Transverse colon (tissue), 4 donors: ENCODE measurements around the gene GABRG3. TPM values are rescaled to one million over a fixed set of nuclear protein-coding genes. Genes with fewer than 3 reads are reported as not detected.

Experiments used
- DNase-seq: peaks from one replicate; pipeline ENCODE4 v3.0.0-alpha.2; 2019
- H3K27ac ChIP-seq, 4 donors: fragments of 200-600 bp; sonication (generic); 2 replicates each; pipeline ENCODE4 v1.5.1; 2016 to 2018; ENCODE audit warnings: inconsistent platforms in 4 of 4
- H3K27me3 ChIP-seq: fragments of 200-600 bp; sonication (generic); 2 replicates; pipeline ENCODE4 v1.5.1; 2017; ENCODE audit warnings: inconsistent platforms
- H3K36me3 ChIP-seq, 4 donors: fragments of 200-600 bp; sonication (generic); 2 replicates each; pipeline ENCODE4 v1.5.1; 2017 to 2019; ENCODE audit warnings: inconsistent platforms in 4 of 4
- H3K4me1 ChIP-seq, 4 donors: fragments of 200-600 bp; sonication (generic); 2 replicates each; pipeline ENCODE4 v1.5.1; 2017 to 2020; ENCODE audit warnings: inconsistent platforms in 4 of 4
- H3K4me3 ChIP-seq, 4 donors: fragments of 200-600 bp; sonication (generic); 1 replicate in 1 of 4; 2 replicates in 3 of 4; pipeline versions ENCODE4 v1.5.1 to v1.6.1; 2017 to 2019; ENCODE audit warnings: inconsistent platforms in 4 of 4
- H3K9me3 ChIP-seq, 2 donors: fragments of 200-600 bp; sonication (generic); 2 replicates each; pipeline ENCODE4 v1.5.1; 2017 to 2019; ENCODE audit warnings: inconsistent platforms in 2 of 2
- EP300 ChIP-seq: sonication (generic); formaldehyde crosslinking; IDR thresholded peaks from one replicate; pipeline ENCODE4 v1.6.1; 2017; ENCODE audit warnings: antibody characterized with exemption, low read depth
- POLR2A ChIP-seq: fragments of 450-650 bp; IDR thresholded peaks from one replicate; pipeline ENCODE4 v1.6.1; 2016; ENCODE audit warnings: antibody characterized with exemption, mild to moderate bottlenecking, moderate library complexity
- POLR2AphosphoS5 ChIP-seq, 3 donors: sonication (generic); formaldehyde crosslinking; IDR thresholded peaks; one replicate each; pipeline ENCODE4 v1.6.1; 2016; ENCODE audit warnings: antibody characterized with exemption in 3 of 3
- WGBS, 2 donors: methylation state at CpG; one replicate each; pipeline ENCODE4 v1.1.5; 2018; ENCODE audit warnings: low coverage in 1 of 2; 5-methylcytosine and 5-hydroxymethylcytosine counted together
- in situ Hi-C, 4 donors: fragments of 200-750 bp; cut with MboI; loops; one replicate each; pipeline versions ENCODE4 v1.15.0 to v1.15.1; 2017; ENCODE audit warnings: low sequenced_read_pairs in 3 of 4, low pct_ligation_motif_present in 1 of 4, low pct_unique_long_range_greater_than_20kb in 1 of 4
- intact Hi-C: fragments of 100-400 bp; cut with DNase I; formaldehyde crosslinking; loops from one replicate; pipeline ENCODE4 v1.15.1; 2023; ENCODE audit warnings: low total_unique reads
- total RNA-seq, 4 donors: library from RNA; depleted of rRNA; stranded (reverse); fragments of >200 nt; gene quantifications; one replicate each; pipeline ENCODE4 v1.1.0, GENCODE V29; 2016
- TF ChIP-seq, protein P1 (sequence below), 5 experiments: fragments of 200-600 bp in 3 of 5; fragments of 450-650 bp in 2 of 5; sonication (generic) in 3 of 5; IDR thresholded peaks; 1 replicate in 2 of 5; 2 replicates in 3 of 5; pipeline ENCODE4 v1.5.1; 2016 to 2017; ENCODE audit warnings: antibody characterized with exemption in 5 of 5, inconsistent platforms in 3 of 5, mild to moderate bottlenecking in 2 of 5, moderate library complexity in 1 of 5

The GABRG3 gene
- total RNA-seq, 4 donors from 2014 or later: not detected

- in situ Hi-C loops: no loop called here
Observed at GRCh38 chr15:27088584-27089232, 117.7 kb downstream of the GABRG3 start.

DNA sequence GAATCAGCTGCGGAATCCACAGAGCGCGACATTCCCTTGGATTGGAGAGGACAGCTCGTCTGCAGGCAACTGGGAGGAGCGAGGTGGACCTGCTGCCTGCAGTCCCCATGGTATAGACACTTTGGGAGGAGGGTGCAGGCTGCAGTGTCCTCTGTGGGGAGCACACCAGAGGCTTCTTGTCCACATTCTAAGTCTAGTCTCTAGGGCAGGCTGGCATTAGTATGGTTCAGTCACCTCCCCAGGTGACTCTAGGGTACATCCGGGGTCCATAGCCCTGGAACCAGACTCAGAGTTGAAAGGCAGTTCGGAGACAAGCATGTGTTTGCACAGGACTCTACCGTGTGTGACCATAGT lies 118.2 kb downstream of the GABRG3 start:
- H3K27me3 ChIP-seq: no peaks in the 10 kb centered on the region
- intact Hi-C loops: no loop called here
- WGBS, 2 donors: 91 to 100% methylated on average over 1 to 8 of the region's 8 CpGs
- no peaks in the 10 kb centered on the region for H3K4me1 ChIP-seq
- no peaks in the 10 kb centered on the region for H3K36me3 ChIP-seq
- H3K9me3 ChIP-seq: peaks cover 3 to 6% of the 10 kb centered on the region in 2 donors
- no peak overlapping the region for H3K4me3 ChIP-seq
- no peak for DNase-seq
- in situ Hi-C loops: no loop called here
- H3K27ac ChIP-seq: no peak overlapping the region
- no peak for TF ChIP-seq POLR2AphosphoS5 (IDR thresholded peaks at IDR 0.05)
- TF ChIP-seq, protein P1, sequence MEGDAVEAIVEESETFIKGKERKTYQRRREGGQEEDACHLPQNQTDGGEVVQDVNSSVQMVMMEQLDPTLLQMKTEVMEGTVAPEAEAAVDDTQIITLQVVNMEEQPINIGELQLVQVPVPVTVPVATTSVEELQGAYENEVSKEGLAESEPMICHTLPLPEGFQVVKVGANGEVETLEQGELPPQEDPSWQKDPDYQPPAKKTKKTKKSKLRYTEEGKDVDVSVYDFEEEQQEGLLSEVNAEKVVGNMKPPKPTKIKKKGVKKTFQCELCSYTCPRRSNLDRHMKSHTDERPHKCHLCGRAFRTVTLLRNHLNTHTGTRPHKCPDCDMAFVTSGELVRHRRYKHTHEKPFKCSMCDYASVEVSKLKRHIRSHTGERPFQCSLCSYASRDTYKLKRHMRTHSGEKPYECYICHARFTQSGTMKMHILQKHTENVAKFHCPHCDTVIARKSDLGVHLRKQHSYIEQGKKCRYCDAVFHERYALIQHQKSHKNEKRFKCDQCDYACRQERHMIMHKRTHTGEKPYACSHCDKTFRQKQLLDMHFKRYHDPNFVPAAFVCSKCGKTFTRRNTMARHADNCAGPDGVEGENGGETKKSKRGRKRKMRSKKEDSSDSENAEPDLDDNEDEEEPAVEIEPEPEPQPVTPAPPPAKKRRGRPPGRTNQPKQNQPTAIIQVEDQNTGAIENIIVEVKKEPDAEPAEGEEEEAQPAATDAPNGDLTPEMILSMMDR (IDR thresholded peaks at IDR 0.05): no peak

More at GRCh38 chr15:27088584-27089232, 117.7 kb downstream of the GABRG3 start:
- Histone ChIP-seq H3K27ac (no peak overlapping the region), H3K9me3 (peaks cover 3 to 6% of the 10 kb centered on the region in 2 donors), H3K36me3 (no peaks in the 10 kb centered on the region), H3K27me3 (no peaks in the 10 kb centered on the region), H3K4me1 (no peaks in the 10 kb centered on the region), H3K4me3 (no peak overlapping the region)
- no peak for TF ChIP-seq EP300
- no peak for TF ChIP-seq POLR2AphosphoS5 (IDR thresholded peaks at IDR 0.05)
- TF ChIP-seq, protein P1 (IDR thresholded peaks at IDR 0.05): no peak
- TF ChIP-seq POLR2A: no peak
- 91 to 92% methylated on average over 14 to 21 of the region's 21 CpGs for WGBS, 2 donors
- no peak for DNase-seq
- intact Hi-C loops: no loop called here

GRCh38 chr15:27089676-27090075 lies 118.7 kb downstream of the GABRG3 start:
- WGBS, 2 donors: 89 to 92% methylated on average over 3 to 5 of the region's 5 CpGs
- H3K9me3 ChIP-seq: peaks cover 3 to 6% of the 10 kb centered on the region in 2 donors
- in situ Hi-C loops: no loop called here

GRCh38 chr15:27091270-27091940 lies 120.4 kb downstream of the GABRG3 start:
- TF ChIP-seq POLR2A: no peak
- TF ChIP-seq, protein P1 (IDR thresholded peaks at IDR 0.05): no peak
- no peak for TF ChIP-seq POLR2AphosphoS5 (IDR thresholded peaks at IDR 0.05)
- TF ChIP-seq EP300: no peak
- Histone ChIP-seq H3K27me3 (no peaks in the 10 kb centered on the region), H3K9me3 (peaks cover 3 to 6% of the 10 kb centered on the region in 2 donors), H3K27ac (no peak overlapping the region), H3K4me3 (no peak overlapping the region), H3K36me3 (no peaks in the 10 kb centered on the region), H3K4me1 (no peaks in the 10 kb centered on the region)
- in situ Hi-C loops: no loop called here
- intact Hi-C loops: no loop called here
- no peak for DNase-seq
- WGBS, 2 donors: 58 to 62% methylated on average over 8 to 9 of the region's 9 CpGs

More at GRCh38 chr15:27089676-27090075, 118.7 kb downstream of the GABRG3 start:
- no peak overlapping the region for H3K4me3 ChIP-seq
- H3K36me3 ChIP-seq: no peaks in the 10 kb centered on the region
- TF ChIP-seq POLR2AphosphoS5 (IDR thresholded peaks at IDR 0.05): no peak
- TF ChIP-seq POLR2A: no peak
- TF ChIP-seq, protein P1 (IDR thresholded peaks at IDR 0.05): no peak
- TF ChIP-seq EP300: no peak
- no peaks in the 10 kb centered on the region for H3K4me1 ChIP-seq
- no peaks in the 10 kb centered on the region for H3K27me3 ChIP-seq
- H3K27ac ChIP-seq: no peak overlapping the region
- intact Hi-C loops: no loop called here
- DNase-seq: no peak
